Skeletal muscle cell (primary cell): ENCODE data around the gene NOTCH4.
"Not testable (repeated sequence)": the region's sequence is repeated elsewhere in the genome, so short reads cannot be mapped to it uniquely, and the experiment has no call there.

Experiments
- DNase-seq: peaks from one replicate; pipeline ENCODE4 v3.0.0-alpha.2; 2010; ENCODE audit warnings: low read depth
- H3K4me3 ChIP-seq: 2 replicates; pipeline ENCODE4 v1.5.1; 2011; ENCODE audit warnings: low read depth, mild to moderate bottlenecking, control low read depth, low read length, moderate library complexity

Gene NOTCH4

DNA sequence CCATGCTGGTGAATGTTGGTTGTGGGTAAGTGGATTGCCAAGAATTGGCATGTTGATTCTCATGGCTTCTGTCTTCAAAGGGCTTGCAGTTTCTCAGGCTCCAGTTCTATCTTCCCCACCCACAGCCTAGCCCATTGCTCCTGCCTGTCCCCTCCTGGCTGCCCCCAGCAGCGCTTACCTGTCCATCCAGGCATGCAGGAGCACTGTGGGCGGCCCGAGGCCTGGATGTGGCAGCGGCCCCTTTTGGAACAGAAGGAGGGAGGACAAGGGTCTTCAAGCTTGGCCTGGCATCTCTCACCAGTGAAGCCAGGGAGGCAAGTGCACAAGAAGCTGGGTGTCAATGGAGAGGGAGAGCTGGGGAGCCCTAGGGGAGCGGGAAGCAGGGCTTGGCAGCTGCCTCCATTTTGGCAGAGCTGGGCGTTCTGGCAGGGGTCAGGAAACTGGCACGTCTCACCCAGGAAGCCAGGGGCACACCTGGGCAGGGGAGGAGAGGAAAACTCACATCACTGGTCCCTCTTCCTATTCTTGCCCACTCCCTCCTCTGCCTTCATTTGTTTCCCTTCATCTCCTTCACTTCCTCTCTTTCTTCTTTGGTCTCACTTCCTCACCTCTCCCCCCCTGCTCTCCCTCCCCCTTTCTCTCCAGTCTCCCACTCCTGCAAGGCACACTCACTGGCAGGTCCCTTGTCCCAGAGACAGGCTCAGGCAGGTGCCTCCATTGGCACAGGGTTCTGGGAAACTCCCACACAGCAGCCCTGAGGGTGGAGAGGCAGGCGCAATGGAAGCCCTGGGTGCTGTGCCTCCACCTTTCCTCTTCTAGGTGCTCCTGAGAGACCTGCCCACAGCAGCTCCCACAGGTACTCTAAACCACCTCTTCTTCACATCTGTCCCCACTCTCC lies 1.3 kb downstream of the NOTCH4 start:
- no peak overlapping the region for H3K4me3 ChIP-seq
- no peak for DNase-seq

- DNase-seq: no peak
- no peak overlapping the region for H3K4me3 ChIP-seq
Observed at GRCh38 chr6:32220021-32220420, 3.8 kb downstream of the NOTCH4 start.

DNA sequence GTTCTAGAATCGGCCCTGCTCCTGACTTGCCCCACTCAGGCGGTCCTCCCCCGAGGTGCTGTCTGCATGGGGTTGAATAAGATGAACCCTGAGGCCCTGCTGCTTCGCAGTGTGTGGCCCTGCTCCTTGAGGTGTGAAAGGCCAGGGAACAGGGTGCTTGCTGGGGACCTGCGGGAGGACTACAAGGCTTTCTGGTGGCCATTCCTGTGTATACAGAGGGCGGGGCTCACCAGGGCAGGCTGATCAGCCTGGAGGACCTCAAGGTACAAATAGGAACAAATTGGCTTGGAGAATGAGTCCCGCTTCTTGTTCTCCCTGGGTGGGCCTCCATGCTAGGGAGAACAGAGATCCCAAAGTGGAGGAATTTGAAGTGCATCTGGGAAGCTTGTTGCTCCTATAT lies 5.7 kb downstream of the NOTCH4 start:
- no peak for DNase-seq
- no peak overlapping the region for H3K4me3 ChIP-seq

- H3K4me3 ChIP-seq: no peak overlapping the region
Observed at GRCh38 chr6:32216998-32217397, 6.9 kb downstream of the NOTCH4 start.

DNA sequence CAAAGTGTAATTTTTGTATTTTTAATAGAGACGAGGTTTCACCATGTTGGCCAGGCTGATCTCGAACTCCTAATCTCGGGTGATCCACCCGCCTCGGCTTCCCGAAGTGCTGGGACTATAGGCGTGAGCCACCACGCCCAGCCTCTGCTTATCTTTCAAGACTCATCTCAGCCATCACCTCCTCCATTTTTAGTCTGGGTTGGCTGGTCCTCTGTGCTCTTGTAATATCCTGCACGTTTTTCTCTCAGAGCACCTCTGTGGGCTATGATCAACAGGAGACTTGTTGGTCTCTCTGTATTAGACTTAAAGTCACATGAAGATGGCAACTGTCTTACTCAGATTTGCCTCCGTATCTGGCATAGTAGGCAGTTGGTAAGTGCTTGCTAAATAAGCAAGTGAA lies 7.6 kb downstream of the NOTCH4 start:
- H3K4me3 ChIP-seq: no peak overlapping the region
- DNase-seq: no peak

More at GRCh38 chr6:32216998-32217397, 6.9 kb downstream of the NOTCH4 start:
- DNase-seq: no peak

DNA sequence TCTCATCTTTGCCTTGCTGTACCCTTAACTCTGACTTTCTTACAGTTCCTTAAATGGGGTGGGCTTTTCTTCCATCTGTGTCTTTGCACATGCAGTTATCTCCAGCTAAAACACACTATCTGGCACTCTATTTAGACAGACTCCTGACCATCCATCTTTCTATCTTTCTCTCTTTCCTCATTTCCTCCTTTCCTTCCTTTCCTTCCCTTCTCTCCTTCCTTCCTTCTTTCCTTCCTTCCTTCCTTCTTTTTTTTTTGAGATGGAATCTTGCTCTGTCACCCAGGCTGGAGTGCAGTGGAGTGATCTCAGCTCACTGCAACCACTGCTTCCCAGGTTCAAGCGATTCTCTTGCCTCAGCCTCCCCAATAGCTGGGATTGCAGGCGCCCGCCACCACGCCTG lies 8.2 kb downstream of the NOTCH4 start:
- H3K4me3 ChIP-seq: no peak overlapping the region

GRCh38 chr6:32214126-32214525 lies 9.7 kb downstream of the NOTCH4 start:
- H3K4me3 ChIP-seq: no peak overlapping the region
- DNase-seq: no peak

More for the DNA sequence above, 8.2 kb downstream of the NOTCH4 start:
- DNase-seq: no peak

DNA sequence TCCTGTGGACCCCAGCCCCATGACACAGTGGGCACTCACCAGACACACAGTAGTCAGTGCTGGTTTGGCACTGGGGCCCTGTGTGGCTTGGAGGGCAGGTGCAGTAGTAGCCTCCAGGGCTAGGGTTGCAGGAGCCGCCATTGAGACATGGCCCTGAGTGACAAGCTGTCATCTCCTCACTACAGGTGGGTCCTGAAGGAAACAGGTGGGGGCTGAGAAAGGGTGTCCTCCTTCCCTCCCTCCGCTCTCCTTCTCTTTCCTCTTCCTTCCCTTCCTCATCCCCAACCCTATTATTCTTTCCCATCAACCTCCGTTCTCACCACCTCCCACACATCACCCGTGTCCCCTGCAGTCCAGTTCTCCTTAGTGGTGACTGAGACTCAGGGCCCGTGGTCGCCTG lies 10.2 kb downstream of the NOTCH4 start:
- no peak for DNase-seq
- no peak overlapping the region for H3K4me3 ChIP-seq

GRCh38 chr6:32212076-32212760 lies 11.6 kb downstream of the NOTCH4 start:
- no peak overlapping the region for H3K4me3 ChIP-seq
- DNase-seq: no peak

- DNase-seq, H3K4me3 ChIP-seq: not testable (repeated sequence)
Observed at GRCh38 chr6:32211432-32211831, 12.4 kb downstream of the NOTCH4 start.

DNA sequence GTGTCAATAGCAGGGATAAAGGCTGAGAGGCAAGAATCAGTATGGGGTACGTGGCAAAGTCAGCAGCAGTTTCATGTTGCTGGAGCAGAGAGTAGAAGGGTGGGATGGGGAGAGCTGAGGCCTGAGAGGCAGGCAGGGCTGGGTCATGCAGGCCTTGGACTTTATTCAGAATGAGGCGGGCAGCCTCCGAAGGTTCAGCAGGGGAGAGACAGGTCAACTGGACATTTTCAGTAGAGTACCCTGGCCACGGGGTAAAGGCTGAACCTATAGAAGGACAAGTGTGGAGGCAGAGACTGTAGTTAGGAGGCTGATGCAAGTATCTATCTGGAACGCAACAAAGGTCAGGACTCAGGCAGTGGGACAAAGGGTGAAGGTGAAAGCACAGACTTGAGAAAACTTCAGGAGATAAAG lies 13.7 kb downstream of the NOTCH4 start:
- DNase-seq: no peak

DNA sequence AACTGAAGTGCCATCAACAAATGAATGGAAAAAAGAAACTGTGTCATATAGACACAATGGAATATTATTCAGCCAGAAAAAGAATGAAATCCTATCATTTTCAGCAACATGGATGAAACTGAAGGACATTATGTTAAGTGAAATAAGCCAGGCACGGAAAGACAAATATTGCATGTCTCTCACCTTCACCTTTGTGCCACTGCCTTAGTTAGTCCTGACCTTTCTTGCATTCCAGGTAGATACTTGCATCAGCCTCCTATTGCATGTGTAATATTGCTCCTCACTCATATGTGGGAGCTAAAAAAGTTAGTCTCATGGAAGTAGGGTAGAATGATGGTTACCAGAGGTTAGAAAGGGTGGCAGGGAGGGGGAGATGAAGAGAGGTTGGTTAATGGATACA lies 14.9 kb downstream of the NOTCH4 start:
- DNase-seq: no peak

More for the DNA sequence above, 13.7 kb downstream of the NOTCH4 start:
- no peak overlapping the region for H3K4me3 ChIP-seq

GRCh38 chr6:32204268-32204715 lies 19.6 kb downstream of the NOTCH4 start:
- no peak overlapping the region for H3K4me3 ChIP-seq

More for the DNA sequence above, 14.9 kb downstream of the NOTCH4 start:
- no peak overlapping the region for H3K4me3 ChIP-seq

DNA sequence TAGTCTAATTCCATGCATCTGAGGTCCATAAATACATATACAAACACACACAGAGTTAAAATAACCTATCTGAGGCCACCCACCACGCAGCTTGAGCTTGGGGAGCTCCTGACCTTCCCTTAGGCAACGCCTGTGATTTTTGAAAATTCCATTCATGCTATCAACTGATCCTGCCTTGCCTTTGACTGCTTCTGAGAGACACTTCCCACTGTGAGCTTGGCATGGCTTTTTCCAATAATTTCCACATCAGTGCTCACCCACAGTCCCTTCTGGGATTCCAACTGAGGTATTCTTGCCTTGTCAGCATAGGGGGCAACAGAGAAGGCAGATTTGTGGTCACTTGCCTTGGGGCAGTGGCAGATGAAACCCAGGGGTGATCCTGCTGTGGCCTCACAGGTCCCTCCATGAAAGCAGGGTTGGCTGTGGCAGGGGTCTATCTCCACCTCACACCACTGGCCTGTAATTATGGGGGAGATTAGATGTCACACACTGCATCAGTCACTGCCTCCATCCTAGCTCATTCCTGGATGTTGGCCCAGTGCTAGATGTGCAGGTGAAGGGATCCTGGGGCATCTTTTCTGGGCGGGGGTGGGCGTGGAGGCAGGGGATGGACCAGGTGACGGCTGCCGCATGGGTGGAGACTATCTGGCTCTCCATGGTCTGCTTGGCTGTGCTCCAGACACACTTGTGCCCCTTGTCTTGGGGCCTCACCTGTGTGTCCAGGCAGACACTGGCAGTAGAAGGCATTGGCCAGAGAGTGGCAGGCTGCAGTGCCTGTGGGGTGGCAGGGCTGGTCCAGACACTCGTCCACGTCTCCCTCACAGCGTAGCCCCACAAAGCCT lies 20.2 kb downstream of the NOTCH4 start:
- no peak overlapping the region for H3K4me3 ChIP-seq
- no peak for DNase-seq

More at GRCh38 chr6:32204268-32204715, 19.6 kb downstream of the NOTCH4 start:
- DNase-seq: no peak

DNA sequence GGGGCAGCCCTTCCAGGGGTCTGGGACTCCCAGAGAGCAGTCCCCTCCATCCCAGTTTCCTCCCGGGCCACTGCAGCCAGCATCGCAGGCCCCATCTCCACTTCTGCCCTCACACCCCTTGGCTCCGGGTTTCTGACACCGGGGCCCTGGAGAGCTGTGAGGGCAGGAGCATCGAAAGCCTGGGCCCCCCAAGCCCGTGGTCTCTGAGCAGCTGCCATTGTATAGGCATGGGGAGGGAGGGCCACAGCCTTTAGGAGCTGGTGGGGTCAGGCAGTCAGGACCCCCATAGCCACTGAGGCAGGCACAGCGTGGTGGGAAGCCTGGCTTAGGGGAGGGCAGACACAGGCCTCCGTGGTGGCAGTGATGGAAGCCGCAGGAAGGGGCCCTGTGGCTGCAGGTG lies 21.7 kb downstream of the NOTCH4 start:
- no peak for DNase-seq
- H3K4me3 ChIP-seq: no peak overlapping the region

DNA sequence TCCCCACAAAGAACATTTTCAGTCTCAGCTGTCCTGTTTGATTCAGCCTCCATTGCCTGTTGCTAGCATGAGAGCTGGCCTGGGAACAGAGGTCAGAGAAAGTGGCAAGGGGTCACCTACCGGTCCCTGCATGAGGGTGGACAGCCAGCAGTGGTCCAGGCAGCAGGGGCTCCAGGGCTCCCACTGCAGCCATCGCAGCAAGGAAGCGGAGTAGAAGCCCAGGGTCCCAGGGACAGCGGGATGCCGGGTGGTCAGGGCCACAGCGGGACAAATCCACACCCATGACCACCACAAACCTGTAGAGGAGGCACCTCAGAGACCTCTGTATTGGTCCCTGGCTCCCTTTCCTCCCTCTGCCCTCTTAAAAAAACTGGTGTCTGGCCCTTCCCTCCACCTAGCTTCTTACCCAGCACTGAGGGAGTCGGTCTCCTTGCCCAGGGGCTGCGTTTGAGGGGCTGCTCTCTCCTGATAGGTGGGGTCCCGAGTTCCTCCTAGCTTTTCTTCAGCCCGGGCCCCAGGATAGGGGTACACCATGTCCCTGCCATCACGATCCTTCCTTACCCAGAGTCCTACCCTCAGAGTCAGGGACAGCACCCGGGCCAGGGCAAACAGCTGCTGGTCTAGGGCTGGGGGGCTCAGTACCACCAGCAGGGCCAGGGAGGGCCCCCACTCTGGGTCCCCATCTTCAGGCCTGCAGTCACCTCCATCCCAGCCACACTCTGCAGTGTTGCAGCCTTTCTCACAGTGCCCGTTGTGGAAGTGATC lies 23.0 kb downstream of the NOTCH4 start:
- no peak overlapping the region for H3K4me3 ChIP-seq
- no peak for DNase-seq

GRCh38 chr6:32198866-32199265 lies 25.0 kb downstream of the NOTCH4 start:
- H3K4me3 ChIP-seq: no peak overlapping the region
- no peak for DNase-seq

GRCh38 chr6:32198345-32198696 lies 25.5 kb downstream of the NOTCH4 start:
- DNase-seq: no peak
- H3K4me3 ChIP-seq: no peak overlapping the region
